ENCODE results near the gene NTN1. TPM values are rescaled to one million over a fixed set of nuclear protein-coding genes. Genes with fewer than 3 reads are reported as not detected.

Gene NTN1
- total RNA-seq, 2 experiments from 2014 or later = 1.2 to 1.3 TPM

GRCh38 chr17:9052921-9053320 lies 31.6 kb downstream of the NTN1 start:
- Mint-ChIP-seq H3K4me1 (ENCODE audit: low read depth) (no peaks in the 10 kb centered on the region), H3K4me3 (no peak overlapping the region), H3K36me3 (ENCODE audit: low read depth) (no peaks in the 10 kb centered on the region), H3K9me3 (no peaks in the 10 kb centered on the region), H3K27ac (no peak overlapping the region), H3K27me3 (peaks cover 4% of the 10 kb centered on the region)
- intact Hi-C loops (cut with micrococcal nuclease) = no loop called here
- DNase-seq = no peak
- TF ChIP-seq CTCF (IDR thresholded peaks at IDR 0.05) = no peak
- CTCF ChIA-PET = no interaction called here
- no peak for ATAC-seq
- POLR2A ChIA-PET = no interaction called here

GRCh38 chr17:9053406-9053805 lies 32.1 kb downstream of the NTN1 start:
- intact Hi-C loops (cut with micrococcal nuclease) = no loop called here
- DNase-seq (no peak), ATAC-seq (no peak)
- TF ChIP-seq CTCF (IDR thresholded peaks at IDR 0.05) = no peak
- Mint-ChIP-seq H3K4me3 (no peak overlapping the region), H3K9me3 (no peaks in the 10 kb centered on the region), H3K4me1 (ENCODE audit: low read depth) (no peaks in the 10 kb centered on the region), H3K27me3 (peaks cover 4% of the 10 kb centered on the region), H3K27ac (no peak overlapping the region), H3K36me3 (ENCODE audit: low read depth) (no peaks in the 10 kb centered on the region)
- POLR2A ChIA-PET = no interaction called here
- CTCF ChIA-PET = no interaction called here

GRCh38 chr17:9054126-9054975 lies 33.0 kb downstream of the NTN1 start:
- no peak for TF ChIP-seq CTCF (IDR thresholded peaks at IDR 0.05)
- Mint-ChIP-seq H3K4me1 (ENCODE audit: low read depth) (no peaks in the 10 kb centered on the region), H3K27me3 (peaks cover 4% of the 10 kb centered on the region), H3K27ac (no peak overlapping the region), H3K4me3 (no peak overlapping the region), H3K36me3 (ENCODE audit: low read depth) (no peaks in the 10 kb centered on the region), H3K9me3 (no peaks in the 10 kb centered on the region)
- intact Hi-C loops (cut with micrococcal nuclease) = no loop called here
- DNase-seq (no peak), ATAC-seq (no peak)
- POLR2A ChIA-PET = no interaction called here
- CTCF ChIA-PET = no interaction called here

- ChIA-PET POLR2A (no interaction called here), CTCF (no interaction called here)
- Mint-ChIP-seq H3K9me3 (no peaks in the 10 kb centered on the region), H3K36me3 (ENCODE audit: low read depth) (no peaks in the 10 kb centered on the region), H3K4me1 (ENCODE audit: low read depth) (no peaks in the 10 kb centered on the region), H3K27me3 (peaks cover 2% of the 10 kb centered on the region), H3K4me3 (no peak overlapping the region), H3K27ac (no peak overlapping the region)
- DNase-seq (no peak), ATAC-seq (no peak)
- intact Hi-C loops (cut with micrococcal nuclease) = no loop called here
- no peak for TF ChIP-seq CTCF (IDR thresholded peaks at IDR 0.05)
Observed at GRCh38 chr17:9055281-9055680, 34.0 kb downstream of the NTN1 start.

- H3K9me3 Mint-ChIP-seq = no peaks in the 10 kb centered on the region
- no peak for TF ChIP-seq CTCF (IDR thresholded peaks at IDR 0.05)
- ChIA-PET CTCF (no interaction called here), POLR2A (no interaction called here)
- intact Hi-C loops (cut with micrococcal nuclease) = no loop called here
- DNase-seq (no peak), ATAC-seq (no peak)
- no peak overlapping the region for H3K4me3 Mint-ChIP-seq
- H3K27ac Mint-ChIP-seq = no peak overlapping the region
- H3K36me3 Mint-ChIP-seq (ENCODE audit: low read depth) = no peaks in the 10 kb centered on the region
- H3K4me1 Mint-ChIP-seq (ENCODE audit: low read depth) = no peaks in the 10 kb centered on the region
- peaks cover 2% of the 10 kb centered on the region for H3K27me3 Mint-ChIP-seq
Observed at GRCh38 chr17:9056566-9056965, 35.3 kb downstream of the NTN1 start.

Measured in activated CD8-positive, alpha-beta T cell treated with anti-CD3 and anti-CD28 coated beads for 36 hours (primary cell).